Neural cell (in vitro differentiated cells): Measurements from ENCODE around the gene AZU1.

ENCODE experiments used
- POLR2AphosphoS5 ChIP-seq: IDR thresholded peaks from 2 replicates; pipeline ENCODE4 v1.6.1; 2012
- REST ChIP-seq: IDR thresholded peaks from 2 replicates; pipeline ENCODE4 v1.6.1; 2012; ENCODE audit warnings: borderline replicate concordance
- TF ChIP-seq, protein P1 (sequence below): fragments of 450-650 bp; IDR thresholded peaks from 2 replicates; pipeline ENCODE4 v1.5.1; 2014; ENCODE audit warnings: antibody characterized with exemption, mild to moderate bottlenecking, moderate library complexity; ENCODE audit not compliant: poor library complexity, severe bottlenecking

DNA sequence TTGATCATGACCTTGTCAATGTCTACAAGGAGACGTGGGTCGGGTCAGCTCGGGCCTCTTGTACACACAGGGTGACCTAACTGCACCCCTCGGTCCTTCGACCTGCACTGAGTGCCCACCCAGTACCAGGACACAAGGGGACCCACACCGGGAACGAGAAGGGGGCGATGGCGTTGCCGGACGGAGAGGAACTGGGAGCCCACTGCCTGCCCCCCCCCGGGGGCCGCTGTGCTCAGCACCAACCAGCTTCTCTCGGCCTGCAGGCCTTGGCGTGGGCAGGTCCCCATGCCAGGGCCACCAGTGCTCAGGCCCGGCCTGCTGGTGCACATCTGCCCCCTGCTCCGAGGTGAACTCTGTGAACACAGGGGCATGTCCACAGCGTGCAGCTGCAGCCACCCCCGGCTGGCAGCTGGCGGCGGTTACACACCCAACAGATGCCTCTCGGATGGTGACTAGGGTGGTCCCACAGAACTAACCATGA lies 46.0 kb downstream of the AZU1 start:
- TF ChIP-seq, protein P1, sequence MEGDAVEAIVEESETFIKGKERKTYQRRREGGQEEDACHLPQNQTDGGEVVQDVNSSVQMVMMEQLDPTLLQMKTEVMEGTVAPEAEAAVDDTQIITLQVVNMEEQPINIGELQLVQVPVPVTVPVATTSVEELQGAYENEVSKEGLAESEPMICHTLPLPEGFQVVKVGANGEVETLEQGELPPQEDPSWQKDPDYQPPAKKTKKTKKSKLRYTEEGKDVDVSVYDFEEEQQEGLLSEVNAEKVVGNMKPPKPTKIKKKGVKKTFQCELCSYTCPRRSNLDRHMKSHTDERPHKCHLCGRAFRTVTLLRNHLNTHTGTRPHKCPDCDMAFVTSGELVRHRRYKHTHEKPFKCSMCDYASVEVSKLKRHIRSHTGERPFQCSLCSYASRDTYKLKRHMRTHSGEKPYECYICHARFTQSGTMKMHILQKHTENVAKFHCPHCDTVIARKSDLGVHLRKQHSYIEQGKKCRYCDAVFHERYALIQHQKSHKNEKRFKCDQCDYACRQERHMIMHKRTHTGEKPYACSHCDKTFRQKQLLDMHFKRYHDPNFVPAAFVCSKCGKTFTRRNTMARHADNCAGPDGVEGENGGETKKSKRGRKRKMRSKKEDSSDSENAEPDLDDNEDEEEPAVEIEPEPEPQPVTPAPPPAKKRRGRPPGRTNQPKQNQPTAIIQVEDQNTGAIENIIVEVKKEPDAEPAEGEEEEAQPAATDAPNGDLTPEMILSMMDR, result no peak
- TF ChIP-seq POLR2AphosphoS5, result no peak
- TF ChIP-seq REST, result no peak
